RPMI8226 (cell line): Measurements from ENCODE around the gene FOXO3B.
"Not testable (repeated sequence)": the region's sequence is repeated elsewhere in the genome, so short reads cannot be mapped to it uniquely, and the experiment has no call there.

ENCODE experiments used
- DNase-seq: peaks from one replicate; pipeline ENCODE4 v3.0.0-alpha.2; 2015

Gene FOXO3B

GRCh38 chr17:18644291-18644690 is 37.8 kb downstream of the FOXO3B start, which contains the start of gene TBC1D28:
TBC1D28 (minus strand) TSS chr17:18644391; CDS start chr17:18641352, 3,039 bp downstream.
- DNase-seq: not testable (repeated sequence)

GRCh38 chr17:18643124-18643523 is 39.0 kb downstream of the FOXO3B start:
- not testable (repeated sequence) for DNase-seq

- DNase-seq: not testable (repeated sequence)
These were observed 43.8 kb downstream of the FOXO3B start for GRCh38 chr17:18638357-18638756.

- DNase-seq: not testable (repeated sequence)
These were observed 45.9 kb downstream of the FOXO3B start for GRCh38 chr17:18636237-18636636.

GRCh38 chr17:18635773-18636172 is 46.3 kb downstream of the FOXO3B start:
- not testable (repeated sequence) for DNase-seq

- not testable (repeated sequence) for DNase-seq
These were observed 47.4 kb downstream of the FOXO3B start for GRCh38 chr17:18634550-18635263.
